Pulmonary artery endothelial cell (primary cell): ENCODE measurements around the gene PROK1. TPM values are rescaled to one million over a fixed set of nuclear protein-coding genes. Genes with fewer than 3 reads are reported as not detected.

Source experiments
- DNase-seq: peaks from one replicate; pipeline ENCODE4 v3.0.0-alpha.2; 2011; ENCODE audit warnings: low read depth, low spot score
- total RNA-seq: library from RNA; depleted of rRNA; stranded (reverse); fragments of >200 nt; gene quantifications from 2 replicates; pipeline ENCODE4 v1.2.3, GENCODE V29; 2014

The PROK1 gene
- total RNA-seq, 1 donor from 2014 or later = not detected

DNA sequence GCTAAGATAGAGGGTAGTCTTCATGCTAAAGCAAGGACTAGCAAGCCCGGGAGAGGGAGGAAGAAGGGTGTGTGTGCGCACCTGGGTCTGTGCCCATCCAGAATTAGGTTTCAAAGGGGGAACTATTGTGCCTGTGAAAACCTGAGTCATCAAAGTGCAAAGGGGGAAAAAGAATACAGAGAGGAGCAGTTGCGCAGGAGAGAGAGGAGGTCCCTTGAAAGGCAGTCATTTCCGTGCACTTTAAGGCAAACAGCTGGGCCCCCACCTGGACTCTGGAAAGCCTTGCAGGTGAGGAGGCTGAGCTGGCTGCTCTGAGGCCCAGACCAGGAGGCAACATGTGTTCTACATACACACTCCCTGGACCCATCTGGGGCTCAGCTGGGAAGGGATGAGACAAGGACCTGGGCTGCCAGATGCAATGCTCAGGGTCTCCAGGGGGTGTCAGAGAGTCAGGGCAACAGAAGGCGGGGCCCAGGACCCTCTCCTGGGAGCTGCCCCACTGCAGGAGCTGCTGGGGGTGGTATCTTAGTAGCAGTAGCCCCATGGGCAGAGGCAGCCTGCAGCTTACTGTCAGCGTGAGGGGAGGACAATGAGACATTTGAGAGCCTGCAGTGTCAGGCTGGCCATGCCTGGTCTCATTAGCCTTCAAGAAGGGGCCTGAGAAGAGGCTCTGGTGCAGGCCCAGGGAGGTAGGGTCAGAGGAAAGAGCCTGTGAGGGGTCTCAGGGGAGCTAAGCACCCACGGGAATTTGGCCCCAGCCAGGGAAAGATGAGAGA lies 14.3 kb downstream of the PROK1 start:
- no peak for DNase-seq

DNA sequence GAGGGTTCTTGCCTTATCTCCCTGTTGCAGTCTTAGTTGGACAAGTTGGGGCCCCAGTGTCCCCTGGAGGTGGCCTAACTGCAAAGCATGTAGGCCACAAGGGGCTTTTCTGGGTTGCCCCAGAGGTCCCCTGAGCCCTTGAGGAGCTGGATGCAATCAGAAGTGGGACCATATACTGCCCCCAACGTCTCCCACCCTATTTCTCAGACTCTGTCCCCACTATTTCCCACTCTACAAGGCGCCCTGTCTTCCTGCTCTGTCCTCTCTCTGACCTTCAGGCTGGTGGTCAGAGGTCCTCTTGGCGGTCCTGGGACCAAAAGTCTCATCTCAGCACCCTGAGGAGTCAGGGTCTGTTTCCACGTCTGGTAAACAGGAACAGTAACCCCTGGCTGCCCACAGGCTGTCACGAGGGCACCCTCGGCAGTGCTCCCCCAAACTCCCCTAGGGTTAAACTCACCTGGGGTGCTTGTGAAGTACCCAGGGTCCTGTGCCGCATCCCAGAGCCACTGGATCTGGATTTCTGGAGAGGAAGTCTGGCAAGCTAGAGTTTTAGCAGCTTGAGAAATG lies 14.9 kb downstream of the PROK1 start:
- no peak for DNase-seq

DNA sequence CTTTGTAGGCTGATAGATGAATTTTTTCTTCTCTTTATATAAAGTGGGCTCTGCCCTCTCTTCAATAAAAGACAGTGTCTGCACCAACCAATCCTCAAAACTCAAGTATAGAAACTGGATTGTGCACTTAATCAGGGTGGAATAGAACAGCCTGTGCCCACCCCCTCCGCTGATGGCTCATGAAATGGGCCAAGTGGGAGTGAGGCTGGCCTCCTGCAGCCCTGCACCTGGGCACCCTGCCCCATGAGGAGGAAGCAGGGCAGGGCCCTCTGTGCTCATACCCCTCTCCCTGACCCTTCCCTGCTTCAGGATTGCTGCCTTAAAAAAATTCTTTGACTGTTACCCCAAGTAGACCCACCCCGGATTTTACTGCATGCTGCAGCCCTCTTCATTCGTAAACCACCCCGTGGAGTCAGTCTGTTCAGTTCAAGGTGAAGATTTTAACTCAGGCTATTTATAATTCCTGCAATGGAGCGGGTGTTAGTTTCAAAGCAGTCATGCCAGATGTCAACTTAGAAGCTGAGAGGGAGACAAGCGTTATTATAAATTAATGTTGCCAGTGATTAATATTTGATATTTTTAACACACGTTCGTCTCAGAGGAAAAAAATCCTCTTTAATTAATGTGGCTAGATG lies 15.8 kb downstream of the PROK1 start:
- no peak for DNase-seq

DNA sequence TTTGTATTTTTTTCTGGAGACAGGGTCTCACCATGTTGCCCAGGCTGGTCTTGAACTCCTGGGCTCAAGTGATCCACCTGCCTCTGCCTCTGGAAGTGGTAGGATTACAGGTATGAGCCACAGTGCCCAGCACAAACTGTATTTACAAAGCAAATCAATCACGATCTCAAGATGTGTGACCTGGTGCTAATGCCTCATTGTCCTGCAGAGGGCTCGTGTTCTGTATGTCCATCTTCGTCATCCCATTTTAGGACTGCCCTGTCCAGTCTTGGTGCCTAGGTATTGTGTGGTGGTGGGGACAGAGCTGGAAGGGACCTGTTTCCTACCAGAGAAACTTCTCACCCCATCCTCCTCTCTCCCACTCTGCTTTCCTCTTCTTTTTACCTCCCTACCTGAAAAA lies 20.2 kb downstream of the PROK1 start:
- no peak for DNase-seq

DNA sequence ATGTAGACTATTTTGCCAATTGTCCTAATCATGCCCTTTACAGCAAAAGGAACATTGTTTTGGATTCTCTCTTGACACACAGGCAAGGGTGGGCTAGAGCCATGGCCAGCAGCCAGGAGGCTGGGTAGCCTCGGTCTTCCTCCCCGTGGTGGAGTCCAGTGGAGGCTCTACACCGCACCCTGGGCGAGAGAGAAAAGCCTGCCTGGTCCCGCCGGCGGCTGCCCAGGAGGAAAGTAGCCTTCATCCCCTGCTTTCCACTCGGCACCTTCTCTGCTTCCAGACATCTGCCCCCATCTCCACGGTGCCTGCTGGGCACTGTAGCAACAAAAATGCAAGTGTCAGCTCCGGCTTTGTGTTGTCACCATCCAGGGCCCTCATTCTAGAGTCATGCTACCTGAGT lies 21.6 kb downstream of the PROK1 start:
- DNase-seq = no peak

DNA sequence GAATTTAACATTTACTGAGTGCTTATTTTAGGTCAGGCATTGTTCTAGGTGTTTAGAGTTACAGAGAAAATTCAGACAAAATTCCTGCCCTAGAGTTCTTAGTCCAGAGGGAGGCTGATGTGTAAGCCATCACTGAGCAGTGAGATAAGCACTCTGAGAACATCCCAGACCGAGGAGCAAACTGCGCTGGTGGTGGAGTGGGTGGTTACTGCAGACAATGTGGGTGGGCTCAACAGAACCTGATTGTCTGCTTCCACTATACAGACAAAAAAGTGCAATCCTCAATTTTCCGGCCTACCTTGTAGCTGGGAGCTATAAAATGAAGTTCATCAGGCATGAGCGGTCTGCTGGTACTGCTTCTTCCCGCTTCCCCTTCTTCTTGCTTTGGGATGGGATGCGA lies 23.5 kb downstream of the PROK1 start:
- DNase-seq = no peak

DNA sequence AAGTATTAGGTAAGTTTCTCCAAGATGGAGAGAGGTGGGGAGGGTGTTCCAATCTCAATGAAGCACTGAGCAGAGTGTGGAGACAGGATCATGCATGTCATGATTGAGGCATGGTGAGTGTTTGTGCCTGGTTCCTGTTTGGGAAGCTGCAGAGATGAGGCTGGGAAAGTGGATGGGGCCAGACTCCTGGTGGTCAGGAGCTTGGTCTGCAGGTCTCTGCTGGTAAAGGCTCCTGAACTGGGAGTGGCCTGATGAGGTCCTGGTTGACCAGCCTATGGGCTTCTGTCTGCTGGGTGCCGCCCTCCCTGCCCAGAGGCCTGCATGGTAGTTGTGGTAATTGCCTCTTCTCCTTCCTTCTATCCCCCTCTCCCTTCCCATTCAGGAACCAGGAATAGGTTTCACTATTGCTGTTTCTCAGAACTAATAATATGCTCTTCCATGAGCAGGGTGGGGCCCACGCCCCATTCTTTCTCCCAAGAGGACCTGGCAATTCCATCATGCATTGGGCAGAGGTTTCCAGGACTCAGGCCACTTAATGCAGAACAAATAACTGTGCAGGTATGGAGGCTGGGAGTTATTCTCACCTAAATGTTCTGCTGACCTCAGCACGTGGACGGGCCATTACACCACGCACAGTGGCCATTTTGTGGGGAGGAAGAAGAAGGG lies 24.5 kb downstream of the PROK1 start:
- no peak for DNase-seq

DNA sequence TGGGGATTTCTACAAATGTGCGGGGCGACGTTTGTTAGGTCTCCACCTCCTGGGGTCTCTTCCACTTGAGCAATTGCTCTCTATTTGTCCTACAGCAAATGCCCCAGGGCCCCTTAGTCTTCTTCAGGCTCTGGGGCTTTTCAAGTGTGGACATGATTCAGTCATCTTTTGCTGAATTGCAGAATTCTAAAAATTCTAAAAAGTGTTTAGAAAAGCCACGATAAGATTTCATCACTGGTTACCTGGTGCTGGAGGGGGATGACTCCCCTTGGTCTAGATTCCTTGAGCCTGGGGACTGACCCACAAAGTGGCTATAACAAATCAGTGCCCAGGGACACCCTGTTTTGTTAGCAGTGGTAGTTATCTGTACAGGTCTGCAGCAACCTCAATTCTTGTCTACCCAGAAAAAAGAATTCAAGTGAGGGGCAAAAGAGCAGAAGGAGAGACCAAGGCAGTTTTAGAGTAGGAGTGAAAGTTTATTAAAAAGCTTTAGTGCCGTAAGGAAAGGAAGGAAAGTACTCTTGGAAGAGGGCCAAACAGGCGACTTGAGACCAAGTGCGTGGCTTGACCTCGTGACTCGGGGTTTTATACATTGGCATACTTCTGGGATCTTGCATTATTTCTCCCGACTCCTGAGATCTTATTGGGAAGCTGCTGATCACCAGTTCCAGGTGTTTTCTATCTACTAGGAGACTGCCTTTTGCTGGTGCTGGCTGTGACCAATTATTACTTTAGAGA lies 25.2 kb downstream of the PROK1 start:
- DNase-seq = no peak

DNA sequence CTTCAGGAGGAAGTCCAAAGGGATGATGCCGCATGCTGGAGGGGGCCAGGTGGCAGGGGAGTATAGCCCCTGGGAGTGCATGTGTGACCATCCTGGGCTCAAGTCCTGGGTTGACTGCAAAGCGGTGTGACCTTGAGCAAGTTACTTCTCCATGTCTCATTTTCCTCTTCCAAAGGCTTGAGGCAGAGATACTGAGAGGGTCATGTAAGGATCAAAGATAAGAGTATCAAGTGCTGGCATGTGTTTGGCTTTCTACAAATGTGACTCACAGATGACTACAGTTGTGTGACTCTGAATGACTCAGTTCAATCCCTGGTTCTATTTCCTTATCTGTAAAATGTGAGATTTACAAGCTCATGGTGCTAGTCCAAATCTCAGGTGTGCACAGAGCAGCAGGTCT lies 26.1 kb downstream of the PROK1 start:
- peak; percentile 35 for DNase-seq

DNA sequence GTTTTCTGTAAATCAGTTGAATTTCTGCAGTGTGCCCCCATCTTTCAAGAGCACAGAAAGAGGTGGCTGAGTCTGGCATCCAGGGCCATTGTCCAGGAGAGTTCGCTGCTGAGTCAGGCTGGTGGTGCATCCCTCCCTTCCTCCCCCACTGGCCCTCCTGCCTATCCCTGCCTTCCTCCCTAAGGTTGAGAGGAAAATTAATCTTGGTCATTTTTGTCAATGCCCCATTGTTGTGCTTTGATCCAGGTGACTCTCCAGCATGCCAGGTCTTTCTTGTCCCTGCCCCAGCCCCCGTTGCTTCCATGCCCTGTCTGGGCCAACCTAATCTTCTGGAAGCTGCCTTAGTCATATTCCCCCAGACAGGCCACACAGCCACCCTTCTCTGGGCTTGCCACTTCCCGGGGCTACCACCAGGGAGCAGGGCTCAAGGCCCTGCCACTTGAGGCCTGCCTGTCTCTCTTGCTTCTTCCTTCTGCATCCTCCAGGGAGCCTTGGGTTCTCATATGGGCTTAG lies 26.6 kb downstream of the PROK1 start:
- DNase-seq = no peak

DNA sequence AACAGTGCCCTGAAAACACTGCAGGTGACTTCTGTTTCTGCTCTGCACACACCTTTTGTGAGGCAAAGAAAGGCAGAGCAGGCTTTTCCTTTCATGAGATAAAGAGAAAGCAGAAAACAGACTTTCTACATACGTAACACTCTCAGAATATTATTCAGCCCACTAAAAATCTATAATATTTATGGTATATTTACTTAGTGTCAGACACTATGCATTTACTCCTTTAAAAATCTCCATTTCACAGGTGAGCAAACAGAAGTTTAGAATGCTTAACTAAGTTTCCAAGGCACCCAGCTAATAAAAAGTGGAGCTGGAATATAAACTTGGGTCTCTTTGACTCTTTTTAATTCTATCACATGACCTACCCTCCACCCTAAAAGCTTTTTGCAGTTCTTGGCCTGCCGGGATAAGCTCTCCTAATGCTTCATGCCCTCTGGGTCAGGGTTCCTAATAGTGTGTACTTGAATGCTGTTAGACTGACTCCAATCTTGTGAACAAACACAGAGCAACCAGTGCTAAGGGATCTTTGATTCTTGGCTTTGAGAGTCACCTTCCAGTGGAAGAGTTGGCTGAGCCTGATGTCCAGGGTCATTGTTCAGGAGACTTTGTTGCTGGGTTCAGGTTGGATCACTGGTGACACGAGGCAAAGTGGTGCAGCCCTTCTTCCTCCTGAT lies 27.2 kb downstream of the PROK1 start:
- DNase-seq = no peak

DNA sequence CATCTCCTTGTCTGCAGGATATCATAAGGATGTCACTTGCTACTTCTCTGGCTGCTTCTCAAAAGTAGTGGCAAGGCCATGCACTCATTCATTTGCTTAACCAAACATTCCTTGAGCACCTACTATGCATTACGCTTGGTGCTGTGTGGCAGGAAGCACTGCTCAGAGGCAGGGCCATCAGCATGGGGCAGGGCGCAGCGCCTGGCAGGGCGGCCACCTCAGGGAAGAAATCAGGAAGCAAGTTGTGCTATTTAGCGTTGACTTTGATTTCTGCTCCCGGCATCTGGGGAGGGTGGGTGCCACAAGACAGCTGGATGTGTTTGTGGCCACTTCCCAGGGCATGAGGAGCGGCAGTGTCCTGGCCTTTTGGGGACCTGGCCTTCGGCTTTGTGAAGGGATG lies 27.9 kb downstream of the PROK1 start:
- no peak for DNase-seq

DNA sequence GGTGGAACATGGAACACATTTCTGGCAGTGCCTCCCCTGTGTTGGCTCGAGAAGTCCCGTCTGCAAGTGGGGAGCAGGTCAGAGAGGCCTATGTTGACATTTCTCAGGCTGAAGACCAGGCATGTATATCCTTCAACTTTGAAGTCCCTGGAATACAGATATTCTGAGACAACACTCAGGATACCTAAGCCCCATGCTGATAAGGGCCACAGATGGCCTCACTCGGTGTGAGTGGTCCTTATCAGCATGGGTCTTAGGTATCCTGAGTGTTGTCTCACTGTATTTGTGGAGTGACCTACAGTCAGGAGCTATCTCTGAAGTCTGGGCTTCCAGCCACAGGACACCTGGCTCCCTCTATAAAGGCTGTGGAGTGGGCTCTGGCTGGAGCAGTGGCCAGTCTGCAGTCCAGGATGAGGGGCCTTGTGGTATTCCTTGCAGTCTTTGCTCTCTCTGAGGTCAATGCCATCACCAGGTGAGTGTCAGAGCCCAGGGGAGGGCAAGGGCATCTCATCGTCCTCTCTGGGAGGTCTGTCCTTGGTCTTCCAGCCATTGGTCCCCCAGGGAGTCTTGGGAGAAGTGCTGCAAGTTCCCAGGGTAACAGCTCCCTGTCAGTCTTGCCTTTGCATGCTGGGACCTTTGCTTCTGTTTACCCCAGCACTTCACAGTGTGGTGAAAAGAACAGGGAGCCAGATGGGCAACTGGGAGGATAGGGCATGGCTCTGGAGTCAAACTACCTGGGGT lies 29.6 kb downstream of the PROK1 start:
- no peak for DNase-seq

DNA sequence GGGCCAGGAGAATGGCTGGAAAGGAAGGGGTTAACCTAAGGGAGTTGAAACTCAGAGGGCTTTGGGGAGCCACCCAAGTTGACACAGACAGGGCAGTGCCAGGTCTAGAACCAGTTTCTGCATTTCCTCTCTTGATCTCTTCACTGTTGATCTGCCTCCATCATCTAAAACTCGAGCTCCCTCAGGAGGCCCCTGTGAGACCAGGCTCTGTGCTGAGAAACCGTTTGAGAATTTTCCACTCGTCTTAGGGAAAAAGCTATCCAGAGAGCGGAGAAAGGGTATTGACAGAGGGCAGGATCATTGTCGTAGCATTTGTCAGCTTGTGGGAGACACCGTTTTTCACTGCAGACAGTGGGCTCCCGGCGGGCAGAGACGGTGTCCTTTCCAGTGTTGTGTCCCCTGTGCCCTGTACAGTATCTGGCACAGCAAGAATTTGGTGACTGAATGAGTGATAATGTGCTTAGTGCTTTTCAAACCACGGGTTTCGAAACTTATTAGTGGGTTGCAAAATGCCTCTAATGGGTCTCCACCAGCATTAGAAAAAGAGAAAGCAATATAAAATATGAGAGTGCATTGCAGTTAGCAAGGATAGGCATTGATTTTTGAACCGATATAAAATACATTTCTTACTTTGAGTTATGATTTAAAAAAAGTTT lies 31.1 kb downstream of the PROK1 start:
- DNase-seq = no peak

DNA sequence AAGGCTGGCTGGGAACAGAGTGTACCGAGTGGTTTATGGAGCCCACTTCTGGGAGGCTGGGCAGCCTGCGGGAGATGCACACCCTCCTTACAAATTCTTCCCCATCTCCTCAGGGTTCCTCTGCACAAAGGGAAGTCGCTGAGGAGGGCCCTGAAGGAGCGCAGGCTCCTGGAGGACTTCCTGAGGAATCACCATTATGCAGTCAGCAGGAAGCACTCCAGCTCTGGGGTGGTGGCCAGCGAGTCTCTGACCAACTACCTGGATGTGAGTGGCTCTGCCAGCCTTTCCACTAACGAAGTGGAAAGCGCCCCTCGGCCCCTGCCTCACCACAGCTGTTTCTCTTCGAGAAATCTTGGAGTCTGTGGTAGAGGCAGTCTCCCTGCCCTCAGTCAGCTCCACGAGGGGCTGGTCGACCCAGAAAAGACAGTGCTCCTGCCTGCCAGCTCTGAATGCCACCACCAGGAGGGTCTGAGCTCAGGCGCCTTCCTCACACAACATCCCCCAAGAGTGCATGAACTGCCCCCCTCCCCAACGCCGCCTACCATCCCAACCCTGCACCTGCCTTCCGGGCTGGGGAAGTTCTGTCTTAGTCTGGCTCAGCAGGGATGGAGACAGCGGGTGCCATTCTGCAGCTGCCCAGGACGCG lies 31.8 kb downstream of the PROK1 start:
- DNase-seq = no peak

DNA sequence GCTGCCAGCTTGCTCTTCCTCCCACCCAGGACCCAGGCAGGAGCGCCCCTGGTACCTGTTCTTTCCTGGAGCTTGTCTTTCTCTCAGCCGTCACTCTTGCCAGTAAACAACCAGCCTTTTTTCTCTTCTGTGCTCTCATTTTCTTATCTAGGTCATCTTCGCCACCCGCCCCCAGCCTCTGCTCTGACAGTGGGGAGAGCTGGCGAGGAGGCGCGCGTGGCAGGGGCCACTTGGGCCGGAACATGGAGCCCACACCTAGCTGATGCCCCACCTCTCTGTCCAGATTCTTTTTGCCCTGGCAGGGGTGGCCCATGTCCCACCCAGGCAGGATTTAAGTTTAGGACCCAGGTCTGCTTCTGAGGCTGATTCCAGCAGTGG lies 32.3 kb downstream of the PROK1 start:
- no peak for DNase-seq

DNA sequence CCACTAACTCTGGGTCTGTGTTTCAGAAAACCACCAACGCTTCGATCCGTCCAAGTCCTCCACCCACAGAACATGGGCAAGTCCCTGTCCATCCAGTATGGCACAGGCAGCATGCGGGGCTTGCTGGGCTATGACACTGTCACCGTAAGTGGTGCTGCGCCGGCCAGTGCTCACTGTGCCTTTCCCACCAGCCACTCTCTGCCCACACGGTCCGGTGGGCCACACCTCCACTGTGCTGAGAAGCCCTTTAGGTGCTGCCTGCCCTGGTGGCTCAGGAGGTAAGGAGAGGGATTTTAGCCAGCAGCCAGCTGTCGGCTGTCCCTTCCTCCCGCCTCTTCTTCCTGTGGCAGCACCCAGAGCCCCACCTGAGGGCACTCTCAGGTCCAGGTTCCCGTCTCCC lies 33.9 kb downstream of the PROK1 start:
- no peak for DNase-seq

DNA sequence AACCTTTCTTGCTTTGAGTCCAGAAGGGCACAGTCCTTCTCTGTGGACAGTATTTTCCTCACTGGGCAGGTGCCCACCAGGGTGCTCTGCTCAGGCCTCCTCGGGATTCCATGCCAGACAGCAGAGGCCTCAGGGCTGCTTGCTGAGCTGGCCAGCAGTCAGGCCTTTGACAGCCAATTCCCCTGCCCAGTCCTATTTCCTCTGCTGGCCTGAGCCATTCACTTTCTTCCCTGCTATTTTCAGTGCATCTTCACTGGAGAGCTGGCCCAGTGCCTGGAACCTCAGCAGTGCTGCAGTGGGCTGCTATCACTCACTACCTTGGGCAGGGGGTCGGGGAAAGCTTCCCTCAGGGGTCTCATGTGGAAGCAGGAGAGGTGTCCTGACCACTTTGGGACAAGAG lies 34.8 kb downstream of the PROK1 start:
- no peak for DNase-seq

DNA sequence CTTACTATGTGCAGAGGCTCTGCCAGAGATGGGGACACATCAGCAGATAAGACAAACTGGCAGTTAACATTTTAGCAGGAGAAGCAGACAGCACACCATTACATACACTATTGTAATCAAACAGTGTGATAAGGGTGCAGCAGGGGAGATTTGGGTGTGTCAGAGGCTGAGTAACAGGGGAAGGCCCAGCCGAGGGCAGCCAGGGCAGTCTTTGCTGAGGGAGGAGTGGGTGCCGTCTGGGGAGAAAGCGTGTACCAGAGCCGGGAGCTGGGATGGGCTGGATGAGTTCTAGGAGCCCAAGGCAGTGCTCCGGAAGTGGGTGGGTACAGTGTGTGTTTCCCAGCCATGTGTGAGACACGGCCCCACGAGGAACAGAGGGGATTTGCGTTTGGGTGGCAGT lies 36.8 kb downstream of the PROK1 start:
- no peak for DNase-seq
